Measurements from ENCODE around the gene PDGFB. TPM values are rescaled to one million over a fixed set of nuclear protein-coding genes. Genes with fewer than 3 reads are reported as not detected.

The PDGFB gene
- total and polyA plus RNA-seq, 2 experiments from 2014 or later, result 2.5 to 4.3 TPM

- Histone ChIP-seq H3K4me1 (ENCODE audit: insufficient read depth) (peaks cover 6% of the 10 kb centered on the region), H3K79me2 (no peaks in the 10 kb centered on the region), H3K27me3 (peaks cover 6% of the 10 kb centered on the region), H3K27ac (no peak overlapping the region), H4K20me1 (ENCODE audit: insufficient read depth, poor library complexity, severe bottlenecking) (no peaks in the 10 kb centered on the region), H3K9me2 (replicated peaks; ENCODE audit: insufficient read depth) (no peaks in the 10 kb centered on the region), H3K4me3 (no peak overlapping the region), H3K9me3 (ENCODE audit: low read depth) (no peaks in the 10 kb centered on the region), H2AFZ (no peak overlapping the region), H3K36me3 (replicated peaks; ENCODE audit: insufficient read depth, low read depth) (no peaks in the 10 kb centered on the region), H3K4me2 (no peak overlapping the region)
- 86% methylated on average over 5 of the region's 5 CpGs for WGBS (ENCODE audit: low lambda C conversion rate, missing lambda C conversion rate)
- no peak for TF ChIP-seq EZH2phosphoT487 (IDR thresholded peaks at IDR 0.05; ENCODE audit: low read depth, severe bottlenecking, unreplicated experiment)
- TF ChIP-seq EZH2 (IDR thresholded peaks at IDR 0.05; ENCODE audit: borderline replicate concordance), result no peak
- no peak for TF ChIP-seq CTCF (IDR thresholded peaks at IDR 0.05; ENCODE audit: poor library complexity)
- no peak for DNase-seq (ENCODE audit: low spot score)
Observed at GRCh38 chr22:39250838-39251237, 6.1 kb upstream of the PDGFB start.

GRCh38 chr22:39250131-39250530 is 5.3 kb upstream of the PDGFB start:
- WGBS (ENCODE audit: low lambda C conversion rate, missing lambda C conversion rate), result 66% methylated on average over 8 of the region's 8 CpGs
- Histone ChIP-seq H3K4me3 (no peak overlapping the region), H3K27ac (no peak overlapping the region), H3K9me3 (ENCODE audit: low read depth) (no peaks in the 10 kb centered on the region), H3K36me3 (replicated peaks; ENCODE audit: insufficient read depth, low read depth) (no peaks in the 10 kb centered on the region), H4K20me1 (ENCODE audit: insufficient read depth, poor library complexity, severe bottlenecking) (no peaks in the 10 kb centered on the region), H3K27me3 (peaks cover 13% of the 10 kb centered on the region), H3K9me2 (replicated peaks; ENCODE audit: insufficient read depth) (no peaks in the 10 kb centered on the region), H3K79me2 (no peaks in the 10 kb centered on the region), H2AFZ (no peak overlapping the region), H3K4me2 (no peak overlapping the region), H3K4me1 (ENCODE audit: insufficient read depth) (peaks cover 9% of the 10 kb centered on the region)
- TF ChIP-seq EZH2phosphoT487 (IDR thresholded peaks at IDR 0.05; ENCODE audit: low read depth, severe bottlenecking, unreplicated experiment) (no peak), CTCF (IDR thresholded peaks at IDR 0.05; ENCODE audit: poor library complexity) (no peak), EZH2 (IDR thresholded peaks at IDR 0.05; ENCODE audit: borderline replicate concordance) (no peak)
- DNase-seq (ENCODE audit: low spot score), result no peak

- WGBS (ENCODE audit: low lambda C conversion rate, missing lambda C conversion rate), result 91% methylated on average over 11 of the region's 12 CpGs
- no peaks in the 10 kb centered on the region for H3K79me2 ChIP-seq
- no peak overlapping the region for H3K4me3 ChIP-seq
- peaks cover 14% of the 10 kb centered on the region for H3K27me3 ChIP-seq
- peaks cover 15% of the 10 kb centered on the region for H3K4me1 ChIP-seq (ENCODE audit: insufficient read depth)
- no peak overlapping the region for H3K4me2 ChIP-seq
- TF ChIP-seq EZH2phosphoT487 (IDR thresholded peaks at IDR 0.05; ENCODE audit: low read depth, severe bottlenecking, unreplicated experiment) (no peak), CTCF (IDR thresholded peaks at IDR 0.05; ENCODE audit: poor library complexity) (no peak), EZH2 (IDR thresholded peaks at IDR 0.05; ENCODE audit: borderline replicate concordance) (no peak)
- no peak overlapping the region for H2AFZ ChIP-seq
- no peaks in the 10 kb centered on the region for H3K9me2 ChIP-seq (replicated peaks; ENCODE audit: insufficient read depth)
- no peaks in the 10 kb centered on the region for H3K36me3 ChIP-seq (replicated peaks; ENCODE audit: insufficient read depth, low read depth)
- H3K9me3 ChIP-seq (ENCODE audit: low read depth), result no peaks in the 10 kb centered on the region
- DNase-seq (ENCODE audit: low spot score), result no peak
- H4K20me1 ChIP-seq (ENCODE audit: insufficient read depth, poor library complexity, severe bottlenecking), result no peaks in the 10 kb centered on the region
- H3K27ac ChIP-seq, result no peak overlapping the region
Observed at GRCh38 chr22:39249086-39249704, 4.4 kb upstream of the PDGFB start.

All from hepatocyte (in vitro differentiated cells).